IPS DF 19.7 (cell line): ENCODE results near the gene ADAMTS9.

Experiments used
- DNase-seq: peaks from one replicate; pipeline ENCODE4 v3.0.0-alpha.2; 2013; ENCODE audit warnings: low read depth, low spot score

The ADAMTS9 gene

DNA sequence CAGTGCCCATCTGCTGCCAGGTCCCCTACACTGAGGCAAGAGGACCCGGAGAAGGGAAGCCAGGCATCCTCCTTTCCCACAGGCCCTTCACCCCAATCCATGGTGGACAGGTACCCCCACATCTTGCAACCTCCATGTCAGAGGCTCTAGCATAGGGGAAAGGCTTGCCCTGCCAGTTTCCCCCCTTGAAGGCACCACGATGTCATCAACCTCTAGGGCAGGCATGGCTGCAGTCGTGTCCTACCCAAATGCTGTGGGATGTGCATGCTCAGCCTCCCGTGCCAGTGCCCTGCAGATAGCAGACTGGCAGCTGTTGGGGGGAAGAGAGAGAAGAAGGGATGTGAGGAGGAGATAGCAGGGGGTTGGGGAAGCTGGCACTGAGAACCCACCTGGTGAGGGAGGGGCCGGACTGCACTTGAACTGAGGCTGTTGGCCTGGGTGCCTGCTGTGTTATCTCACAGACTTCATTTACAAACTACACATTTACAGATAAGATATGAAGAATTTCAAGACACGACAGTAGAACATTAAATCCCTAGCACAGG is 197.5 kb downstream of the ADAMTS9 start:
- no peak for DNase-seq

GRCh38 chr3:64489361-64490044 is 198.3 kb downstream of the ADAMTS9 start:
- DNase-seq, result peak; percentile 70

DNA sequence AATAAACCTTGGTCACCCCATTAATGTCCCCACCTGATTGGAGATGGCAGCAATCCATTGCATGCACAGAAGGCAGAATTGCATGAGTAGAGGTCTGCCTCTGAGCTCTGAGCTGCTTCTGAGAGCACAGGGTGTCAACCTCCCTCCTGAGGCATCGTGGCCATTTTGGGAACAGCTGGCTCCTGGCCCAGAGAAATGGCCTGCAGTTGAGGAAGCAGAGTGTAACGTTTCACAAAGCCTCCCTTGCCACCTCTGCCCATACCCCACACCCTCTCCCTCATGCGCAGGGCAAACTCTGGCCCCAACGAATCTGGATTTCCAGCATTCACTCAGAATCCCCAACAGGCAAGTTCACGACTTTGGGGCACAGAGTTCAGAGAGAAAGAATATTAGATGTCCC is 198.9 kb downstream of the ADAMTS9 start:
- no peak for DNase-seq

GRCh38 chr3:64484289-64484992 is 203.4 kb downstream of the ADAMTS9 start:
- DNase-seq, result peak; percentile 35

DNA sequence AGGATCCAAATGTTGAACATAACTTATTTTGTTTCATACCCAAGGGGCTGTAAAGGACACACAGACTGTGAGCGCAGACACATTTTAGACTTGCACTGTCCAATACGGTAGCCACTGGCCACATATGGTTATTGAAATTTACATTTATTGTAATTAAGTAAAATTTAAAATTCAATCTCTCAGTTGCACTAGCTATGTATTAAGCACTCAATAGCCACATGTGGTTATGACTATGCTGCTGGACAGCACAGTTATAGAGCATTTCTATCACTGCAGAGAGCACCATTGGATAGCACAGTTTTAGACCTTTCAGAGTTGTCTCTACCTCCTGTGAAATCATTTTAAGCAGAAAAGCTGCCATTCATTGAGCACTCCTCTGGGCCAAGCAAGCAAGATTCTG is 204.3 kb downstream of the ADAMTS9 start:
- no peak for DNase-seq

DNA sequence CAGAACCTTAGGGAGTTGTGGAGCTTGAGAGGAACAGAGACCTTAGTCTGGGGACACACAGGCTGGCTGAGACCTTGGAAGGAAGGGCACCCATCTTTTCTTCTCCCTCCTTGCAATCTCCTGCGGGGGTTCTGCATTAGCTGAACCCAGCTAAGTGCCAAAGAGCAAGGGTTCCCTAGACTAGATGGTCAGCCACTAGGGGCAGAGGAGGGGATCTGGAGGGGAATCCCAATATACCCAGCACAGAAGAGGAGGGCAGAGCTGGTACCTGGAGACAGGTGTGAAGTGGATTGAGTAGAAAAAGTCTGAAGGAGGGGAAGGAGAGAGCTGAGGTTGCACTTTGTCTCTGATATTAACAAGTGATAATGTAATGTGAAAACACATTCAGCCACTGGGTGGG is 212.8 kb downstream of the ADAMTS9 start:
- no peak for DNase-seq

DNA sequence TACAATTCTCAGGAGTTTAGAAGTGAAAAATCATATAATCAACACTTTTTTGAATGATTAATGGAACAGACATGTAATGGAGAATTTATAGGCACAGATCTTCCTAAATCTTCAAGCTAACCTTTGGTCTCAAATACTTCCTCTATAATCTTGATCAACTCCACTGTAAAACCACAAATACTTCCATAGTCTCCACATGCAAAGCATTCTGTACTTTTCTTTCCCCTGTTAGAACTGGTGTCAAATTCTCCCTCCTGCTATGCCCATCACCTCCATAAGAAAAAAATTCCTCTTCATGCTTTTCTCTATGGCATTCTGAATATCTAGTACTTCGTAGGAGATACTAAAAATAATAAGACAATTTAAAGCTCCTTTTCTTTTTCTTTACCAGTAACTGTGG is 214.3 kb downstream of the ADAMTS9 start:
- no peak for DNase-seq

- no peak for DNase-seq
Observed at GRCh38 chr3:64470436-64470835, 217.4 kb downstream of the ADAMTS9 start.

- no peak for DNase-seq
Observed at GRCh38 chr3:64467255-64467944, 220.4 kb downstream of the ADAMTS9 start.
